HG03354 (cell line): ENCODE data around the gene GRIN1.
"Not testable (repeated sequence)": the region's sequence is repeated elsewhere in the genome, so short reads cannot be mapped to it uniquely, and the experiment has no call there.

ENCODE experiments used
- ATAC-seq: cut with Tn5 transposase; IDR thresholded peaks from one replicate; pipeline ENCODE4 v1.9.1; 2021; ENCODE audit warnings: mild to moderate bottlenecking; ENCODE audit not compliant: unreplicated experiment, poor library complexity, severe bottlenecking

The GRIN1 gene

GRCh38 chr9:137110911-137111787 is 27.8 kb upstream of the GRIN1 start:
- ATAC-seq: no peak

GRCh38 chr9:137111788-137112563 is 27.0 kb upstream of the GRIN1 start:
- ATAC-seq: no peak

GRCh38 chr9:137112564-137113384 is 26.2 kb upstream of the GRIN1 start:
- ATAC-seq: no peak

- ATAC-seq: no peak
Measured at GRCh38 chr9:137113385-137114159, 25.4 kb upstream of the GRIN1 start.

GRCh38 chr9:137114220-137114612 is 24.7 kb upstream of the GRIN1 start:
- peak; percentile 18 for ATAC-seq

GRCh38 chr9:137114613-137115393 is 24.2 kb upstream of the GRIN1 start, which contains the start of gene DPP7:
DPP7 (minus strand) TSS chr9:137114733; CDS start chr9:137114713, 20 bp downstream.
- peak; percentile 71 for ATAC-seq

- no peak for ATAC-seq
Measured at GRCh38 chr9:137115394-137116026, 23.4 kb upstream of the GRIN1 start.

- no peak for ATAC-seq
Measured at GRCh38 chr9:137116027-137116507, 22.9 kb upstream of the GRIN1 start.

GRCh38 chr9:137116728-137117127 is 22.2 kb upstream of the GRIN1 start:
- no peak for ATAC-seq

- ATAC-seq: no peak
Measured at GRCh38 chr9:137117269-137117731, 21.7 kb upstream of the GRIN1 start.

GRCh38 chr9:137118092-137118603 is 20.8 kb upstream of the GRIN1 start:
- not testable (repeated sequence) for ATAC-seq

- not testable (repeated sequence) for ATAC-seq
Measured at GRCh38 chr9:137121927-137122795, 16.8 kb upstream of the GRIN1 start.

GRCh38 chr9:137122796-137123467 is 16.0 kb upstream of the GRIN1 start:
- not testable (repeated sequence) for ATAC-seq

GRCh38 chr9:137123468-137123837 is 15.5 kb upstream of the GRIN1 start:
- ATAC-seq: peak; percentile 42

- ATAC-seq: not testable (repeated sequence)
Measured at GRCh38 chr9:137123952-137124462, 14.9 kb upstream of the GRIN1 start.

- ATAC-seq: no peak
Measured at GRCh38 chr9:137126786-137127185, 12.2 kb upstream of the GRIN1 start.
